K562 (cell line): ENCODE results near the gene ADAP1. TPM values are rescaled to one million over a fixed set of nuclear protein-coding genes. Genes with fewer than 3 reads are reported as not detected.

Experiments
- ATF7 ChIP-seq: fragments of 450-650 bp; IDR thresholded peaks from 2 replicates; pipeline ENCODE4 v1.7.1; 2014; ENCODE audit warnings: mild to moderate bottlenecking, moderate library complexity
- CHD7 ChIP-seq: fragments of 200-600 bp; sonication (generic); IDR thresholded peaks from one replicate; pipeline ENCODE4 v1.6.1; 2012; ENCODE audit warnings: mild to moderate bottlenecking, low read depth, low read length, inconsistent platforms
- EP300 ChIP-seq: IDR thresholded peaks from 2 replicates; pipeline ENCODE4 v1.6.1; 2012; ENCODE audit warnings: low read length, improper control_type of control experiment
- MLX ChIP-seq, 2 experiments: fragments of 450-650 bp in 1 of 2; sonication (generic) in 1 of 2; formaldehyde crosslinking; conservative IDR thresholded peaks; 2 replicates each; pipeline versions ENCODE4 v1.4.0 to v1.8.1; 2020 to 2022; ENCODE audit warnings: mild to moderate bottlenecking in 1 of 2, missing genetic modification reagents in 1 of 2
- NFATC3 ChIP-seq: fragments of 450-650 bp; IDR thresholded peaks from 2 replicates; pipeline ENCODE4 v1.6.1; 2017; ENCODE audit warnings: mild to moderate bottlenecking
- NFXL1 ChIP-seq: fragments of 450-650 bp; formaldehyde crosslinking; IDR thresholded peaks from 2 replicates; pipeline ENCODE4 v1.4.0; 2021; ENCODE audit warnings: mild to moderate bottlenecking
- NR4A1 ChIP-seq, 2 experiments: fragments of 250-450 bp in 1 of 2; fragments of 450-650 bp in 1 of 2; sonication (Bioruptor Pico) in 1 of 2; IDR thresholded peaks; 2 replicates each; pipeline versions ENCODE4 v1.4.0 to v1.6.1; 2016 to 2020; ENCODE audit warnings: mild to moderate bottlenecking in 2 of 2, missing compliant biosample characterization in 1 of 2, missing genetic modification characterization in 1 of 2, moderate library complexity in 1 of 2
- RBM17 ChIP-seq: fragments of 200-400 bp; formaldehyde crosslinking; IDR thresholded peaks from 2 replicates; pipeline ENCODE4 v1.6.1; 2017; ENCODE audit warnings: low read depth, mild to moderate bottlenecking, low read length, borderline replicate concordance
- THAP12 ChIP-seq: fragments of 250-450 bp; sonication (Bioruptor Pico); IDR thresholded peaks from 2 replicates; pipeline ENCODE4 v1.9.0; 2021; ENCODE audit warnings: mild to moderate bottlenecking, inconsistent platforms
- ZNF764 ChIP-seq: fragments of 250-450 bp; sonication (Bioruptor Pico); IDR thresholded peaks from 2 replicates; pipeline ENCODE4 v1.4.0; 2020; ENCODE audit warnings: low read depth, mild to moderate bottlenecking, moderate library complexity
- polyA plus RNA-seq, 8 experiments: library from polyadenylated mRNA; depleted of rRNA in 4 of 8; stranded (reverse) in 5 of 8; unstranded in 3 of 8; fragments of >200 nt; fragmentation: Nextera tagmentation in 2 of 8; fragmentation: Illumina TruSeq in 1 of 8; extraction: Ambion mirVana in 2 of 8; extraction: Trizol in 1 of 8; gene quantifications; 2 replicates each; pipeline versions ENCODE4 v1.2.1 to v1.2.3, GENCODE V29; 2011 to 2014; ENCODE audit warnings: inconsistent platforms in 1 of 8, missing spikeins in 1 of 8
- total RNA-seq, 7 experiments: library from RNA; depleted of rRNA in 6 of 7; stranded (reverse); fragments of >200 nt in 6 of 7; fragmentation: Illumina TruSeq in 2 of 7; extraction: Trizol in 2 of 7; gene quantifications; 2 replicates each; pipeline versions ENCODE4 v1.2.1 to v1.2.3, GENCODE V29; 2011 to 2021; ENCODE audit warnings: low replicate concordance in 1 of 7

ADAP1 gene
- total and polyA plus RNA-seq, 9 of the 15 experiments (the other 6 are each of a cell fraction or from before 2014, with no cell fraction given), result 0.27 to 1.4 (median 0.52) TPM; not detected in 3

- TF ChIP-seq CHD7 (no peak), ZNF764 (CRISPR knock-in tag) (no peak), EP300 (peak; percentile 20; the same call in 1 of the 2 replicates), NFXL1 (CRISPR knock-in tag) (no peak), THAP12 (CRISPR knock-in tag) (no peak), NFATC3 (no peak), MLX (CRISPR knock-in tag; conservative IDR thresholded peaks at IDR 0.05) (no peak), NR4A1 (CRISPR knock-in tag; IDR thresholded peaks at IDR 0.05) (no peak), NR4A1 (tag; IDR thresholded peaks at IDR 0.05) (no peak), ATF7 (0 out of 2 replicates have a peak, but pooled peaks have one; percentile 33), RBM17 (no peak)
Observed at GRCh38 chr7:992709-993607, 38.5 kb upstream of the ADAP1 start (continued).
